A549 treated with AZD9567 at 1 μM for 4 hours (cell line): Measurements from ENCODE around the gene CD6. TPM values are rescaled to one million over a fixed set of nuclear protein-coding genes. Genes with fewer than 3 reads are reported as not detected.

Experiments
- total RNA-seq: library from RNA; stranded (reverse); fragments of 200-300 nt; extraction: Qiagen RNA extraction; gene quantifications from 5 replicates; pipeline ENCODE4 v1.2.3, GENCODE V29; 2022; ENCODE audit not compliant: insufficient read depth

CD6 gene, protein sequence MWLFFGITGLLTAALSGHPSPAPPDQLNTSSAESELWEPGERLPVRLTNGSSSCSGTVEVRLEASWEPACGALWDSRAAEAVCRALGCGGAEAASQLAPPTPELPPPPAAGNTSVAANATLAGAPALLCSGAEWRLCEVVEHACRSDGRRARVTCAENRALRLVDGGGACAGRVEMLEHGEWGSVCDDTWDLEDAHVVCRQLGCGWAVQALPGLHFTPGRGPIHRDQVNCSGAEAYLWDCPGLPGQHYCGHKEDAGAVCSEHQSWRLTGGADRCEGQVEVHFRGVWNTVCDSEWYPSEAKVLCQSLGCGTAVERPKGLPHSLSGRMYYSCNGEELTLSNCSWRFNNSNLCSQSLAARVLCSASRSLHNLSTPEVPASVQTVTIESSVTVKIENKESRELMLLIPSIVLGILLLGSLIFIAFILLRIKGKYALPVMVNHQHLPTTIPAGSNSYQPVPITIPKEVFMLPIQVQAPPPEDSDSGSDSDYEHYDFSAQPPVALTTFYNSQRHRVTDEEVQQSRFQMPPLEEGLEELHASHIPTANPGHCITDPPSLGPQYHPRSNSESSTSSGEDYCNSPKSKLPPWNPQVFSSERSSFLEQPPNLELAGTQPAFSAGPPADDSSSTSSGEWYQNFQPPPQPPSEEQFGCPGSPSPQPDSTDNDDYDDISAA
- 0.08 to 0.16 TPM (median 0.09 TPM) in 4 of 5 replicates, not detected in the other for total RNA-seq

DNA sequence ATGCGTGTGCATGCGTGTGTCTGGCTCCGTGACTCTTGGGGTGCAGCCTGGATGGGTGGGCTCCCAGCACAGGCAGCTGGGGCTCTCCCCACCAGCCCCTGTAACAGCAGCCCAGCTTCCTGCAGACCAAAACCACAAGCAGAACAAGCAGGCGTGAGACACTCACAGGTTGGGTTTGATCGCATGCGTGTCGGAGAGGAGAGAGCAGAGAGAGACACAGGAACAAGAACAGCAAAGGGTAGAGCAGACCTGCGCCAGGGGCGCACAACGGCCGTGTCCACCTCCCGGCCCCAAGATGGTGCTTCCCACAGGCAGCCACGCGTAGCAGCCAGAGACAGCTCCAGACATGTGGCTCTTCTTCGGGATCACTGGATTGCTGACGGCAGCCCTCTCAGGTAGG, at the start of gene CD6:
TSS of gene CD6 (plus strand) at position 161 of the 400 bp plus-strand sequence. CDS start at position 347, 186 bp downstream.

DNA sequence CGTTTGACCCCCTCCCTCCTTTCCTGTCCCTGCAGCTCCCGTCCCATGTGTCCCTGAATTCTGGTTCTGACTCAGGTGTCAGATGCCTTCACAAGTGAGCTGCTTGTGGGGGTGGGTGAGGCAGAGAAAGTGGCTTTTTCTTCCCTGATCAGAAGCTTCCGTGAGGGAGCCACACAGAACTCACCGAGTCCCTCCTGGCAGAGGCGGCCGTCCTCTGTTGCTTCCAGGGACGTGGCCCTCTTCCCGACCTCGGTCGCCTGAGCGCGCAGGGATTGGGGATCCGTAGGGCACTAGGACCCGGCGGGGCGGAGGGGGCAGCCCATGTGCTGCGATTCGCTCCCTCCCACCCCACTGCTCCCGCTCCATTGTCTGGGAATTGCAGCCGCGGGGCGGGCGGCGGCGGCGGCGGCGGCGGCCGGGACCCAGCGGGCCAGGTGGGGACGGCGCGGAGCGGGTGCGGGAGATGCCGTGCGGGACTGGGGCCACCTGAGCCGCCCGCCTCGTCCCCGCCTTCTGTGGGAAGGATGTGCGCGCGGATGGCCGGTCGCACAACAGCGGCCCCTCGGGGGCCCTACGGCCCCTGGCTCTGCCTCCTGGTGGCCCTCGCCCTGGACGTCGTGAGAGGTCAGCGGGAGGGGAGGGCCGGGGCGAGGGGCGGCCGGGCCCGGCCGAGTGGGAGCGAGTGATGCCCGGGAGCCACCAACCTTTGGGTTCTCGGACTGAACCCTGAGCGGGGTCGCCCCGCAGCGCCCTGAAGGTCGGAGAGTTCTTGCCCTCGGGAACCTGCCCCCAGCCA, 47.2 kb upstream of the CD6 start, which contains the start of gene TMEM132A:
TSS of gene TMEM132A (plus strand) at position 351 of the 796 bp plus-strand sequence. CDS start at position 525, 174 bp downstream.

DNA sequence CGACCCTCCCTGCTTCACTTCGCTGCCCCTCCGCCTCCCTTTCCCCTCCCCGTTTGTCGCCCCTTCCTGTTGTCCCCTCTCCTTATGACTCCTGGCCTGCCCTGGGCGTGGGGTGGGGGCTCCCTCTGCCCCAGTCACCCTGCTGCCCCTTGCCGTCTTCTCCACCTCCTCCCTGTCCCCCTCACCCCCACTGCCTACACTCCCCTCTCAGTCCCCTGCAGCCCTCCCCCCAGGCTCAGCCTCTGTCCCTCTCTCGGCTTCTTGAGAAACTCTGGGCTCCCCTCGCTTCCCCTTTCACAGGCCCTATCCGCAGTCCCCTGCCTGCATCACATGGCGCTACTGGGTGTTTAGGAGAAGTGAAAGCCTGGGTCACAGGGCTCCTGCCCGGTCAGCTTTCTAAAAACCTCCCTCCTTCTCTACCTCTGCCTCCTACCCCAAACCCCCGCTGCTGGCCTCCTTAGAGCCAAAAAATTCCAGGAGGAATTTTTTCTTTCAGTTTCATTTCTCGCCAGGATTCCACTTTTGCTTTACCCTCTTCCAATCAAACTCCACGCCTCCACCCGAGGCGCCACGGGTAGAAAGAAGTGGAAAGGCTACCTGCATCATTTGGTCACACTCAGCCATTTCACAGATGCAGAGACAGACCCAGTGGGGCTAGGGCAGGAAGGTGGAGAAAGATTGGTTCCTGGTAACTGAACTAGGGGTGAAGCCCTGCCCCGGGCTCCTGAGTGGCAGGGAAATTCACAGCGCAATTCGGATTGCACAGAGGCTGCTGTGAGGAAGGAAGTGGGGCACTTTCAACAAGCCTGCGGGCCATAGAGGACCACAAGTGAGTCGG, 19.4 kb upstream of the CD6 start, which contains the start of gene SLC15A3:
TSS of gene SLC15A3 (minus strand) at position 273 of the 838 bp plus-strand sequence. CDS start 625 bp downstream, outside the sequence.

Other genes with a start within 250 kb of the CD6 start
- gene MS4A18, start 247.0 kb upstream of the CD6 start, total RNA-seq: not detected in 5 replicates
- gene MS4A15, start 214.8 kb upstream of the CD6 start, total RNA-seq: 0.05 TPM in 1 of 5 replicates, not detected in the others
- gene MS4A10, start 186.3 kb upstream of the CD6 start, total RNA-seq: not detected in 5 replicates
- gene CCDC86, start 129.6 kb upstream of the CD6 start, total RNA-seq: 91.9 to 107 TPM (median 95.6 TPM) in 5 replicates
- gene PTGDR2, start 115.7 kb upstream of the CD6 start, total RNA-seq: 0.05 to 0.08 TPM (median 0.07 TPM) in 4 of 5 replicates, not detected in the other
- gene ZP1, start 104.1 kb upstream of the CD6 start, total RNA-seq: 0.05 to 0.60 TPM (median 0.23 TPM) in 4 of 5 replicates, not detected in the other
- gene PRPF19, start 65.1 kb upstream of the CD6 start, total RNA-seq: 180 to 197 TPM (median 188 TPM) in 5 replicates
- gene TMEM109, start 57.5 kb upstream of the CD6 start, total RNA-seq: 111 to 124 TPM (median 116 TPM) in 5 replicates
- gene TMEM132A, start 47.2 kb upstream of the CD6 start, total RNA-seq: 72.0 to 145 TPM (median 132 TPM) in 5 replicates
- gene SLC15A3, start 19.5 kb upstream of the CD6 start, total RNA-seq: not detected in 5 replicates
- 0.02 TPM in 1 of 5 replicates, not detected in the others for gene CD5, start 130.8 kb downstream of the CD6 start, total RNA-seq
- gene VPS37C, start 189.7 kb downstream of the CD6 start, total RNA-seq: 12.0 to 18.8 TPM (median 18.0 TPM) in 5 replicates
- gene PGA3, start 231.8 kb downstream of the CD6 start, total RNA-seq: 0.16 TPM in 1 of 5 replicates, not detected in the others